ENCODE results near the gene XRCC5. TPM values are rescaled to one million over a fixed set of nuclear protein-coding genes. Genes with fewer than 3 reads are reported as not detected.

The XRCC5 gene
- polyA plus RNA-seq, 1 donor from 2014 or later, result 279 TPM

GRCh38 chr2:216071111-216071851, 37.9 kb upstream of the XRCC5 start:
- TF ChIP-seq EP300 (conservative IDR thresholded peaks at IDR 0.05; ENCODE audit: poor library complexity, severe bottlenecking), result no peak
- no peak for TF ChIP-seq TAF1 (IDR thresholded peaks at IDR 0.05; ENCODE audit: low read depth)
- TF ChIP-seq POLR2AphosphoS5 (IDR thresholded peaks at IDR 0.05), result no peak
- no peak for TF ChIP-seq MXI1 (conservative IDR thresholded peaks at IDR 0.05; ENCODE audit: poor library complexity, severe bottlenecking)
- TF ChIP-seq EZH2 (IDR thresholded peaks at IDR 0.05; ENCODE audit: borderline replicate concordance, insufficient read depth, low read length, poor library complexity, severe bottlenecking), result no peak
- Histone ChIP-seq H3K4me3 (ENCODE audit: low read length) (no peak overlapping the region), H3K9me2 (ENCODE audit: insufficient read depth, low read length) (no peaks in the 10 kb centered on the region), H3K27ac (ENCODE audit: low read length) (no peak overlapping the region), H4K20me1 (ENCODE audit: insufficient read depth) (no peaks in the 10 kb centered on the region), H2AFZ (ENCODE audit: low read depth, low read length) (no peak overlapping the region), H3K9ac (ENCODE audit: low read length) (no peak overlapping the region), H3K36me3 (ENCODE audit: insufficient read depth, low read length) (no peaks in the 10 kb centered on the region), H3F3A (ENCODE audit: insufficient read depth, low read length, poor library complexity, severe bottlenecking) (no peaks in the 10 kb centered on the region), H3K27me3 (ENCODE audit: insufficient read depth, low read depth, low read length) (no peaks in the 10 kb centered on the region), H3K9me3 (ENCODE audit: low read length) (no peaks in the 10 kb centered on the region), H3K4me2 (ENCODE audit: low read length) (no peak overlapping the region), H3K79me2 (replicated peaks; ENCODE audit: insufficient read depth, low read length) (no peaks in the 10 kb centered on the region)

- H2AFZ ChIP-seq (ENCODE audit: low read depth, low read length), result no peak overlapping the region
- no peak overlapping the region for H3K9ac ChIP-seq (ENCODE audit: low read length)
- no peaks in the 10 kb centered on the region for H3K36me3 ChIP-seq (ENCODE audit: insufficient read depth, low read length)
- TF ChIP-seq RAD21 (conservative IDR thresholded peaks at IDR 0.05) (no peak), MXI1 (conservative IDR thresholded peaks at IDR 0.05; ENCODE audit: poor library complexity, severe bottlenecking) (no peak), EP300 (conservative IDR thresholded peaks at IDR 0.05; ENCODE audit: poor library complexity, severe bottlenecking) (no peak), SMC3 (conservative IDR thresholded peaks at IDR 0.05; ENCODE audit: poor library complexity) (no peak), REST (IDR thresholded peaks at IDR 0.05; ENCODE audit: borderline replicate concordance) (no peak), POLR2AphosphoS5 (IDR thresholded peaks at IDR 0.05) (no peak), CTCF (IDR thresholded peaks at IDR 0.05; ENCODE audit: poor library complexity, severe bottlenecking) (no peak), TAF1 (IDR thresholded peaks at IDR 0.05; ENCODE audit: low read depth) (no peak)
- H4K20me1 ChIP-seq (ENCODE audit: insufficient read depth), result no peaks in the 10 kb centered on the region
- no peak overlapping the region for H3K4me2 ChIP-seq (ENCODE audit: low read length)
- H3K27ac ChIP-seq (ENCODE audit: low read length), result no peak overlapping the region
- no peaks in the 10 kb centered on the region for H3K27me3 ChIP-seq (ENCODE audit: insufficient read depth, low read depth, low read length)
- H3K4me3 ChIP-seq (ENCODE audit: low read length), result no peak overlapping the region
- no peaks in the 10 kb centered on the region for H3K9me2 ChIP-seq (ENCODE audit: insufficient read depth, low read length)
- no peaks in the 10 kb centered on the region for H3K9me3 ChIP-seq (ENCODE audit: low read length)
- H3K79me2 ChIP-seq (replicated peaks; ENCODE audit: insufficient read depth, low read length), result no peaks in the 10 kb centered on the region
- H3F3A ChIP-seq (ENCODE audit: insufficient read depth, low read length, poor library complexity, severe bottlenecking), result no peaks in the 10 kb centered on the region
Measured at GRCh38 chr2:216072473-216072872, 36.7 kb upstream of the XRCC5 start.

All from neural cell (in vitro differentiated cells).